Hematopoietic multipotent progenitor cell treated with erythropoietin and hydrocortisone succinate and interleukin-3 and kit ligand, for 8 days (in vitro differentiated cells): ENCODE measurements around the gene CD69.
A peak's percentile ranks its signal among the peaks of the same experiment; 100 is the strongest.
"Not testable (repeated sequence)": the region's sequence is repeated elsewhere in the genome, so short reads cannot be mapped to it uniquely, and the experiment has no call there.

Experiments
- DNase-seq: peaks from one replicate; pipeline ENCODE4 v3.0.0-alpha.2; 2015

CD69 gene

DNA sequence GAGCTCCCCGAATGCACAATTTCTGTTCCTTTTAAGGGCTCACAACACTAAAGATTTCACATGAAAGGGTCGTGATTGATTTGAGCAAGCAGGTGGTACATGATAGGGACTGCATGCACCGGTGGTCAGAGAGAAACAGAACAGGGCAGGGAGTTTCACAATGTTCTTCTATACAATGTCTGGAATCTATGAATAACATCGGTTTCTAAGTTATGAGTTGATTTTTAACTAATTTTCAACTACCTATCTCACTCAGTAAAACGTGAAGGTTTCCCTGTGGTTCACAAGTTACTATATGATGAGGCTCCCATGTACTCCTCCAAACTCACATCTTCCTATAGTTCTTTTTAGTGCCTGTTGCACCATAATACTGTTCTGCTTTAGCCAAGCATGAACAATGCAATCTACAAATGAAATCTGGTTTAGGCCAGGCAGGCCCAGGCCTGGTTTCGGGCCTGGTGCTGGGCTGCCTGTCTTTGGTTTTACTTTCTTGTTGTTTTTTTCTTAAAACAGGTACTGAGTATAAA, 47.6 kb downstream of the CD69 start:
- not testable (repeated sequence) for DNase-seq

DNA sequence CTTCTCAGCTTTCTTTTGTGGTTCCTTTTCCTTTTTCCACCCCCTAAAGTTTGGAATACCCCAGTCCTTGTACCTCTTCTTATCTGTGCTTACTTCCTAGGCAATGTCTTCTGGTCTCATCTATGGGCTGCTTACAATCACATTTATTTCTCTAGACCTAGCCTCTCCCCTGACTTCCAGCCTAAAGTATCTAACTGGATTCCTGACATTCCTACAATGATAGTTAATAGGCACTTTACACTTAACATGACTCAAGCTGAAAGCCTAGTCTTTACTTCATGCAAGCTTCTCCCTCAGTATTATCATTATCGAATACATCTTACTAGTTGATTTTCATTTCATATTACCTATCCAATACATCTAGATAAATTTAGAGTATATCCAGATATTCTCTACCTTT, 49.0 kb downstream of the CD69 start:
- DNase-seq = no peak

GRCh38 chr12:9710584-9711375, 49.9 kb downstream of the CD69 start:
- DNase-seq = no peak

DNA sequence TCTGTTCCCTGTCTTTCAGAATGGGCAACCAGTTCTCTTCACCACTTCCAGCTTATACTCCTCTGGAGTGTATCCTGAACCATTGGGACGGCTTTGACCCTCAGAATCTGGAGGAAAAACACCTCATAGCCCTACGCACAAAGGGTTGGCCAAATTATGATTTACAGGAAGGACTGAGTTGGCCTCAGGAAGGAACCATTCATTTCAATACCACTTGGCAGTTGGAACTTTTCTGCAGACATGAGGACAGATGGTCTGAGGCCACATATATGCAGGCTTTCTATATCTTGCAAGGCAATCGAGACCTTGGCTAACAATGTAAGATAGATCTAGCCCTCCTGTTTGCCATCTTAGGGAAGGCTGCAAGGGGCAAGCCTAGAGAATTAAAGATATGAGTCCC, 51.8 kb downstream of the CD69 start:
- no peak for DNase-seq

DNA sequence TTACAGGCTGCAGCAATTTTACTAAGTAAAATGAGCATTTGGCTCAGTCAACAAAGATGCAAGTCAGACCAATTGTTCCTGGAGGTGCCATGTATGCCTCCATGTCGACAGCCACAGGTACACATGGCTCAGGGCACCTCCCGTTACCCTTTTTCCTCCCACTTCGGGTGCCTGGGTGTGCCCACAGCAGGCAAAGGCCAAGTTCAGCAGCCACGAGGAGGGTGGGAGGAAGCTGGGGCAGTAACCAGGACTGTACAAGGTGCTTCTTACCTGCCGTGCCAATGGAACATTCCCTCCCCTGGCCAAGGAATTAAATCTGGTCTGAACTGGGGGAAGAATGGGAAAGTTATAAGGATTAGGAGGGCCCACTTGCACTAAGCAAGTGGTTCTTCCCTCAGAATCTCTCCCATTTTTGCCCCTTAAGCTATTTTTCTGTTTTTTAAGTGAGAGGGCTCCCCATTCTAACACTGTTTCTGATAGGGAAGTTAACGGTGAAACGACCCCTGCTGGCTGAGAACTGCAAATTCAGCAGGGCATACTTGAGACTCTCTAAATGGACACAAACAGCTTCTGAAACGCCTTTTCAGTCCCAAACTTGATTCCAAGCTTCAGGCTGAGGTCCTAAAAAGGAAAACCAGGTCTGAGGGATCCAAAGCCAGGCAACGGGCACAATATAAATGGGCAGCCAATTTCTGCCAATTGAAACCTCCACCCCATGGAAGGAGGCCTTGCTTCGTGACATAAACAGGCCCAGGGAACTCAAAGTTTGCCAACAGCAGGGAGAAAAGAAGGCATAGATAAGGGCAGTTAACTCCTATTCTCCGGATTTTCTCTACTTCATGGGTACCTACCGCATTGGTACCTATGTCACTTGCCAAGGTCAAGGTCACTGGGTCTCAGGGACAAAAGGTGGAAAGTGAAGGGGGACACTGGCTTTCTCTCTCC, 52.6 kb downstream of the CD69 start:
- DNase-seq = peak; percentile 76

GRCh38 chr12:9707356-9707755, 53.3 kb downstream of the CD69 start:
- DNase-seq = peak; percentile 20

- no peak for DNase-seq
Observed at GRCh38 chr12:9706086-9706685, 54.5 kb downstream of the CD69 start.

GRCh38 chr12:9704561-9704960, 56.1 kb downstream of the CD69 start:
- not testable (repeated sequence) for DNase-seq
